Measurements from ENCODE around the gene CC2D2A. TPM values are rescaled to one million over a fixed set of nuclear protein-coding genes. Genes with fewer than 3 reads are reported as not detected.

Gene CC2D2A
- total and polyA plus RNA-seq, 10 donors: 2.6 to 16.6 (median 6.9) TPM

DNA sequence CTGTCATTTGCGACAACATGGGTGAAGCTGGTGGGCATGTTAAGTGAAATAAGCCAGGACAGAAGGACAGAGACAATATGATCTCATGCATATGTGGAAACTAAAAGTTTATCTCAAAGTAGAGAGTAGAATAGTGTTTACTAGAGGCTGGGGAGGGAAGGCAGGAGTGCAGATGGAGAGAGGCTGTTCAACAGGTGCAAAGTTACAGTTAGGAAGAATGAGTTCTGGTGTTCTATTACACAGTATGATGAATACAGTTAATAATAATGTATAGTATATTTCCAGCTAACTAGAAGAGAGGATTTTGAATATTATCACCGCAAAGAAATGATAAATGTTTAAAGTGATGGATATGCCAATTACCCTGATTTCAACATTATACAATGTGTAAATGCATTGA lies 115.6 kb downstream of the CC2D2A start:
- no peak overlapping the region for H3K4me3 ChIP-seq
- no peaks in the 10 kb centered on the region for H3K9me3 ChIP-seq
- WGBS, 5 donors: 94 to 98% (median 96%) methylated on average over 2 of the region's 2 CpGs
- TF ChIP-seq POLR2A (IDR thresholded peaks at IDR 0.05) (no peak), CTCF (IDR thresholded peaks at IDR 0.05 in 8 of 11, conservative IDR thresholded peaks at IDR 0.05 in 3 of 11) (no peak), POLR2AphosphoS5 (IDR thresholded peaks at IDR 0.05) (no peak)
- intact Hi-C loops (cut with DNase I; ENCODE audit: low total_unique reads): no loop called here
- peaks cover 0 to 38% (median 1%) of the 10 kb centered on the region in 6 donors for H3K4me1 ChIP-seq
- no peak for DNase-seq
- peaks cover 0 to under 1% (median 0%) of the 10 kb centered on the region in 6 donors for H3K36me3 ChIP-seq
- no peaks in the 10 kb centered on the region for H3K27me3 ChIP-seq (replicated peaks in 1 of 7)
- peak overlapping the region in 1 of 8 donors; percentile 16 for H3K27ac ChIP-seq

DNA sequence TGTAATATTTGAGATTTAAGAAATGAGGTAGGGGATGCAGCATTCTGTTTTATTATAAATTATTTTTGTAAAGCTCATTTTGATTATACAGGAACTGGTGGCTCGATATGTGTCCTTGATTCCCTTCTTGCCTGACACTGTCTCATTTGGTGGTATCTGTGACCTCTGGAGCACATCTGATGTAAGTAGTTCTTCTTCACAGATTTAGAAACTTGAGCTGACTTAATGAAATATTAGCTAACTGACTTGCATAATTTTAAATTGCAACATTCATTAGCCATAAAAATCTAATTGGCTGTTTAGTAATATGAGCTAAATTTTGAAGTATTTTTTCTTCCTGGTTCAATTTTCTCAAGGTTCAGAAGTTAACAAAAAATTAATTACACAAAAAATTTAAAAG lies 116.4 kb downstream of the CC2D2A start:
- no peaks in the 10 kb centered on the region for H3K27me3 ChIP-seq (replicated peaks in 1 of 7)
- H3K27ac ChIP-seq: peak overlapping the region in 1 of 8 donors; percentile 16
- no peaks in the 10 kb centered on the region for H3K36me3 ChIP-seq
- DNase-seq: no peak
- H3K4me3 ChIP-seq: no peak overlapping the region
- intact Hi-C loops (cut with DNase I; ENCODE audit: low total_unique reads): no loop called here
- no peaks in the 10 kb centered on the region for H3K9me3 ChIP-seq
- no peak for TF ChIP-seq CTCF (IDR thresholded peaks at IDR 0.05 in 8 of 11, conservative IDR thresholded peaks at IDR 0.05 in 3 of 11)
- TF ChIP-seq POLR2AphosphoS5 (IDR thresholded peaks at IDR 0.05): no peak
- no peak for TF ChIP-seq POLR2A (IDR thresholded peaks at IDR 0.05)
- WGBS, 5 donors: 27 to 59% (median 49%) methylated on average over 1 of the region's 1 CpG
- peaks cover 0 to 38% (median 1%) of the 10 kb centered on the region in 6 donors for H3K4me1 ChIP-seq

DNA sequence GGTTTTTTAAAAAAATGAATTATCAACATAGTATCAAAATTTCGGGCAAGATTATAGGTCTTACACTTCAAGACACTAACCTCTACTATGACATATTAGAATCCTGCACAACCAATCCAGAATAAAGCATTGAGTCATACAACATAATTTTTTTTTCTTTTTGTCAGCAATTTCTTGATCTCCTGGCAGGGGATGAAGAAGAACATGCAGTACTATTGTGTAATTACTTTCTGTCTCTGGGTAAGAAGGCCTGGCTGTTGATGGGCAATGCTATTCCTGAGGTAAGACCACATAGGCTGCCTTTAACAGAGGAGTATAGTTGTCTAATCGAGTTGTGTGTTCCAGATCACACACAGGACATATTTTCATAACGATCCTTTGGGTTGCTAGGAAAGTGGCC lies 118.0 kb downstream of the CC2D2A start:
- peak overlapping the region in 3 of 8 donors; percentile 16 to 33 (median 32) for H3K27ac ChIP-seq
- H3K4me3 ChIP-seq: no peak overlapping the region
- H3K4me1 ChIP-seq: peaks cover 0 to 38% (median 1%) of the 10 kb centered on the region in 6 donors
- 57 to 78% (median 64%) methylated on average over 3 of the region's 3 CpGs for WGBS, 5 donors
- TF ChIP-seq POLR2AphosphoS5 (IDR thresholded peaks at IDR 0.05) (no peak), CTCF (IDR thresholded peaks at IDR 0.05 in 8 of 11, conservative IDR thresholded peaks at IDR 0.05 in 3 of 11) (no peak), POLR2A (IDR thresholded peaks at IDR 0.05) (no peak)
- no peaks in the 10 kb centered on the region for H3K9me3 ChIP-seq
- DNase-seq: no peak
- no peaks in the 10 kb centered on the region for H3K36me3 ChIP-seq
- intact Hi-C loops (cut with DNase I; ENCODE audit: low total_unique reads): no loop called here
- no peaks in the 10 kb centered on the region for H3K27me3 ChIP-seq (replicated peaks in 1 of 7)

- Histone ChIP-seq H3K27me3 (replicated peaks in 1 of 7) (no peaks in the 10 kb centered on the region), H3K36me3 (peaks cover 0 to 34% (median 0%) of the 10 kb centered on the region in 6 donors), H3K4me1 (peaks cover 0 to 14% (median 0%) of the 10 kb centered on the region in 6 donors), H3K27ac (no peak overlapping the region), H3K9me3 (no peaks in the 10 kb centered on the region), H3K4me3 (no peak overlapping the region)
- intact Hi-C loops (cut with DNase I; ENCODE audit: low total_unique reads): no loop called here
- DNase-seq: no peak
- 67 to 76% (median 76%) methylated on average over 3 of the region's 3 CpGs for WGBS, 5 donors
- TF ChIP-seq POLR2AphosphoS5 (IDR thresholded peaks at IDR 0.05): no peak
- no peak for TF ChIP-seq POLR2A (IDR thresholded peaks at IDR 0.05)
- TF ChIP-seq CTCF (IDR thresholded peaks at IDR 0.05 in 8 of 11, conservative IDR thresholded peaks at IDR 0.05 in 3 of 11): no peak
Observed at GRCh38 chr4:15592799-15593198, 123.1 kb downstream of the CC2D2A start.
